ENCODE measurements around the gene SLCO2A1.

- TF ChIP-seq, protein P1, sequence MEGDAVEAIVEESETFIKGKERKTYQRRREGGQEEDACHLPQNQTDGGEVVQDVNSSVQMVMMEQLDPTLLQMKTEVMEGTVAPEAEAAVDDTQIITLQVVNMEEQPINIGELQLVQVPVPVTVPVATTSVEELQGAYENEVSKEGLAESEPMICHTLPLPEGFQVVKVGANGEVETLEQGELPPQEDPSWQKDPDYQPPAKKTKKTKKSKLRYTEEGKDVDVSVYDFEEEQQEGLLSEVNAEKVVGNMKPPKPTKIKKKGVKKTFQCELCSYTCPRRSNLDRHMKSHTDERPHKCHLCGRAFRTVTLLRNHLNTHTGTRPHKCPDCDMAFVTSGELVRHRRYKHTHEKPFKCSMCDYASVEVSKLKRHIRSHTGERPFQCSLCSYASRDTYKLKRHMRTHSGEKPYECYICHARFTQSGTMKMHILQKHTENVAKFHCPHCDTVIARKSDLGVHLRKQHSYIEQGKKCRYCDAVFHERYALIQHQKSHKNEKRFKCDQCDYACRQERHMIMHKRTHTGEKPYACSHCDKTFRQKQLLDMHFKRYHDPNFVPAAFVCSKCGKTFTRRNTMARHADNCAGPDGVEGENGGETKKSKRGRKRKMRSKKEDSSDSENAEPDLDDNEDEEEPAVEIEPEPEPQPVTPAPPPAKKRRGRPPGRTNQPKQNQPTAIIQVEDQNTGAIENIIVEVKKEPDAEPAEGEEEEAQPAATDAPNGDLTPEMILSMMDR (IDR thresholded peaks at IDR 0.05), result no peak
- TF ChIP-seq POLR2A (IDR thresholded peaks at IDR 0.05), result no peak
Observed at GRCh38 chr3:134040066-134040465, 10.3 kb upstream of the SLCO2A1 start.
